AG09319 (cell line): ENCODE results near the gene CERT1.
"Not testable (repeated sequence)": the region's sequence is repeated elsewhere in the genome, so short reads cannot be mapped to it uniquely, and the experiment has no call there.

Experiments used
- DNase-seq: peaks from one replicate; pipeline ENCODE4 v3.0.0-alpha.2; 2010; ENCODE audit warnings: low read depth; ENCODE audit errors: extremely low read depth
- TF ChIP-seq, protein P1 (sequence below): IDR thresholded peaks from 2 replicates; pipeline ENCODE4 v1.5.1; 2011; ENCODE audit warnings: low read depth, mild to moderate bottlenecking, inconsistent platforms, low read length, moderate library complexity

CERT1 gene, protein sequence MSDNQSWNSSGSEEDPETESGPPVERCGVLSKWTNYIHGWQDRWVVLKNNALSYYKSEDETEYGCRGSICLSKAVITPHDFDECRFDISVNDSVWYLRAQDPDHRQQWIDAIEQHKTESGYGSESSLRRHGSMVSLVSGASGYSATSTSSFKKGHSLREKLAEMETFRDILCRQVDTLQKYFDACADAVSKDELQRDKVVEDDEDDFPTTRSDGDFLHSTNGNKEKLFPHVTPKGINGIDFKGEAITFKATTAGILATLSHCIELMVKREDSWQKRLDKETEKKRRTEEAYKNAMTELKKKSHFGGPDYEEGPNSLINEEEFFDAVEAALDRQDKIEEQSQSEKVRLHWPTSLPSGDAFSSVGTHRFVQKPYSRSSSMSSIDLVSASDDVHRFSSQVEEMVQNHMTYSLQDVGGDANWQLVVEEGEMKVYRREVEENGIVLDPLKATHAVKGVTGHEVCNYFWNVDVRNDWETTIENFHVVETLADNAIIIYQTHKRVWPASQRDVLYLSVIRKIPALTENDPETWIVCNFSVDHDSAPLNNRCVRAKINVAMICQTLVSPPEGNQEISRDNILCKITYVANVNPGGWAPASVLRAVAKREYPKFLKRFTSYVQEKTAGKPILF

DNA sequence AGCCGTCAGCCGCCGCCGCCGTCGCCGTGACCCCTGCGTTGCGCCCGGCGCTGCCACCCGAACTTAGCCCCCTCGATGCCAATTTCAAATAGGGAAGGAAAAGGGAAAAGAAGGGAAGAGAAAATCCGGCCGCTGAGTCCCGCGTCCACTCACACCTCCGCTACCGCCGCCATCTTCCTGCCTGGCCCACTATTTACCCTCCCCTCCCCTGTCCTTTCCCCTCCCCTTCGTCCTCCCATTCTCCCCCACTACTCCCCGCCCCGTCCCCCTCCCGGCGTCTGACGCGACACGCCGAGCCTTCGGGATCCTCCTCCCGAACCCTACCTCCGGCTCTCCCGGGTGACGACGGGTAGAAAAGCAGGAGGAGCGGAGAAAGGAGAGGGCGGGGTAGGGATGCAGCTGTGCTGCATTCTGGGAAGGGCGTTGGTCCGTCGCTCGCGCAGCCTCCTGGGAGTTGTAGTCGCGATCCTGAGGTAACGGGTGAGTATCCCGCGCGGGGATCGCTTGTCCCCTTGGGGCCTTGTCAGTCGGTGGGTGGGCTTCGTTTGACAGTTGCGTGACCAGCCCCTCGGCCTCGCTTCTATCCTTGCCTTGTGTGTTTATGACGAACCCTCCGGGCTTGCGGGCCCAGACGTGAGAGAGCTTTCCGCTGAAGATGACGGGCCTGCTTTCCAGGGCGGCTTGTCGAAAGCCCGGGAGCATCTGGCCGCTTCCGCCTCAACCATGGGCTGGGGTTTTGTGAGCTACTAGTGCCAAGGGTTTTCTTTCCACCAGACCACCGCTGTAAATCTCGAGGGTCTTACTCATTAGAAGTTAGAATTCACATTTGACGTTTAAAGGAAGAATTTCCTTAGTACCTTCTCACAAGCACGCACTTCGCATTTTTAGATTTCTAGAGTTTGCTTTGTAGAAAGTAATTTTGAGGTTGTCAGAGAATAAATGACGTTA is at the start of gene CERT1, which contains the start of gene POLK:
Gene CERT1 (minus strand): TSS at position 195 of the 948 bp plus-strand sequence. CDS start 422 bp downstream, outside the sequence.
Gene POLK (plus strand): TSS at position 457 of the 948 bp plus-strand sequence.
- peak; percentile 94 for DNase-seq
- TF ChIP-seq, protein P1, sequence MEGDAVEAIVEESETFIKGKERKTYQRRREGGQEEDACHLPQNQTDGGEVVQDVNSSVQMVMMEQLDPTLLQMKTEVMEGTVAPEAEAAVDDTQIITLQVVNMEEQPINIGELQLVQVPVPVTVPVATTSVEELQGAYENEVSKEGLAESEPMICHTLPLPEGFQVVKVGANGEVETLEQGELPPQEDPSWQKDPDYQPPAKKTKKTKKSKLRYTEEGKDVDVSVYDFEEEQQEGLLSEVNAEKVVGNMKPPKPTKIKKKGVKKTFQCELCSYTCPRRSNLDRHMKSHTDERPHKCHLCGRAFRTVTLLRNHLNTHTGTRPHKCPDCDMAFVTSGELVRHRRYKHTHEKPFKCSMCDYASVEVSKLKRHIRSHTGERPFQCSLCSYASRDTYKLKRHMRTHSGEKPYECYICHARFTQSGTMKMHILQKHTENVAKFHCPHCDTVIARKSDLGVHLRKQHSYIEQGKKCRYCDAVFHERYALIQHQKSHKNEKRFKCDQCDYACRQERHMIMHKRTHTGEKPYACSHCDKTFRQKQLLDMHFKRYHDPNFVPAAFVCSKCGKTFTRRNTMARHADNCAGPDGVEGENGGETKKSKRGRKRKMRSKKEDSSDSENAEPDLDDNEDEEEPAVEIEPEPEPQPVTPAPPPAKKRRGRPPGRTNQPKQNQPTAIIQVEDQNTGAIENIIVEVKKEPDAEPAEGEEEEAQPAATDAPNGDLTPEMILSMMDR: no peak

DNA sequence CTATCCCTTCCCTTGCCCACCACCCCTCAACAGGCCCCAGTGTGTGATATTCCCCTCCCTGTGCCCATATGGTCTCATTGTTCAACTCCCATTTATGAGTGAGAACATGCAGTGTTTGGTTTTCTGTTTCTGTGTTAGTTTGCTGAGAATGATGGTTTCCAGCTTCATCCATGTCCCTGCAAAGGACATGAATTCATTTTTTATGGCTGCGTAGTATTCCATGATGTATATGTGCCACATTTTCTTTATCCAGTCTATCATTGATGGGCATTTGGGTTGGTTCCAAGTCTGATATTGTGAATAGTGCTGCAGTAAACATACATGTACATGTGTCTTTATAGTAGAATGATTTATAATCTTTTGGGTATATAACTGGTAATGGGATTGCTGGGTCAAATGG is 49.2 kb upstream of the CERT1 start:
- not testable (repeated sequence) for DNase-seq

DNA sequence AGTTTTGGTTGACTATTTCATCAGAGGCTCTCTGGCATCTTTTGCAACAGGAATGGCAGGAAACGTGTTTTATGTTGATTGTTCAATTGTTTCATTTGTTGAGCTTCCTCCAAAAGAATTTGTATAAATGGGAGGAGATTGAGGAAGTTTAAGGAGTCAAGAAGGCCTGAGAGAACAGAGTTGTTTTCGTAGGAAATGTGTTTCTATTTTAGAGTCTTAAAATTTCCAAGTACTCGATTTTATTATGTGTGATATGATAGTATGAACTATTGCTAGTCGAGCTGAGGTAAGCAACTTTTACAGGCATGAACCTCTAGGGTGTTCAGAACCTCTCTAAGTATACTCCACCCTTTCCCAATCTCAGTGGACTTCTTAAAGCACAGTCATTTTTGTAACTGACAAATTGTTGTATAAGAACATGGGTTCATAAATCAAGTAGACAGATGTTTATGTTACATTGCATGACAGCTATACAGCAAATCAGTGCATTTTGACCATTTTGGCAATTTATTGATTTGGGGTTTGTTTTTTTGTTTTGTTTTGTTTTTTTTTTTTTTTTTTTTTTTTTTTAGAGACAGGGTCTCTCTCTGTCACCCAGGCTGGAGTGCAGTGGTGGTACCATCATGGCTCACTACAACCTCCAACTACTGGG is 47.7 kb upstream of the CERT1 start:
- no peak for DNase-seq
- TF ChIP-seq, protein P1: no peak

DNA sequence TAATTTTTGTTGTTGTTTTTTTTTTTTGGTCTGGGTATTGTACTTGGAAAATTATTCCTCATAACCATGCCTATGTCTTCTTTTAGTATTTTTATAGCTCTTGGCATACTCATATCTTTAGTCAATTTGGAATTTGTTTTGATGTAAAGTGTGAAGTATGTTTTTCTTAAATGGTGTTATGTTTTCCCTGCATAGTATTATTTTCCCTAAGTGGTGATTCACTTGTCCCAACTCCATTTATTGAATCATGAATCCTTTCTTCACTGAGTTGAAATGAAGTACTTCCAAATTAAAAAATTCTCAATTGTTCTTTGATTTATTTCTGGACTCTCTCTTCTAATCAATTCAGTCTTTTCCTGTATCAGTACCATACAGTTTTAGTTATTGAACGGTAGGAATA is 46.8 kb upstream of the CERT1 start:
- TF ChIP-seq, protein P1: no peak
- no peak for DNase-seq

DNA sequence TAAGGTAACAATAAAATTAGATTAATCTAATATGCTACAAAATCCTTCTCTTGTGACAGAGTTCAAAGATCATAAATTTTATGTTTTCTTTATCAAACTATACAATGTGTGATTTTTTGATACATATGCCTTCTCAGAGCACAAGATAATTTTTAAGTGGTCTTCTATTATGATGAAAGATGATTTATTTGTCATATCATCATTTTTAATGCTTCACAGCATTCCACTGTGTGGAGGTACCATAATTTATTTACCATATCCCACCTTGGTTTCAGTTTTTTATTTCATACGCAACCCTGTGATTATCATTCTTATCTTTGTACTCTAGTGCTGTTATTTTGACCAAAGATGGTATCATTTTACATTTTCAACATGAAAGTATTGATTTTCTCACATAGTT is 41.9 kb upstream of the CERT1 start:
- TF ChIP-seq, protein P1: no peak
- no peak for DNase-seq

DNA sequence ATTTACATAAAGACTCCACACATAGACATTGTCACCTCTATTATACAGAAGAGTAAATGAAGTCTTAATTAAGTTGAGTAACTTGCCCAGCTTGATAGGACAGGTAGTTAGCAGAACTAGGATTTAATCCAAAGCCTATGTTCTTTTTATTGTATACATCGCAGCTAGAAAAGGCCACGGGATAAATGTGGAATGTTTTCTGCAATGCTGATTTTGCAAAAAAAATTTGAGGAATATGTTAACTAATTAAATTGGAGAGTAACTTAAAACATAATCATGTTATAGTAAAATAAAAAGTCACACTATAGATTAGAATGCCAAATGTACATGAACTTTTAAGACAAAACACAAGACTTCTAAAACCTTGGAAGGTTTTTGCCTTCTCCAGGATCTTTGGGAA is 41.3 kb upstream of the CERT1 start:
- TF ChIP-seq, protein P1: no peak
- no peak for DNase-seq

DNA sequence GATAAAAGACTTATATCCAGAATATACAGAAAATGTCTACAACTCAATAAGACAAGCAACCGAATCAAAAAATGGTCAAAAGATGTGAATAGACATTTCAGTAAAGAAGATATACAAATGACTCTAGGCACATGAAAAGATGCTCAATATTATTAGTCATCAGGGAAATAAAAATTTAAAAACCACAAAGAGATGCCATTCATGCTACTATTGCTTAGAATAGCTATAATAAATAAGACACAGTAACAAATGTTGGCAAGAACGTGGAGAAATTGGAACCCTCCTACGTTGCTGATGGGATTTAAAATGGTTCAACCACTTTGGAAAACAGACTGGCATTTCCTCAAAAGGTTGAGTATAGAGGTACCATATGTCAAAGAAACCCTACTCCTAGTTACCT is 40.0 kb upstream of the CERT1 start:
- DNase-seq: no peak
- TF ChIP-seq, protein P1: no peak
